Gastrocnemius medialis (tissue), 4 donors: ENCODE data around the gene SUPT20H. TPM values are rescaled to one million over a fixed set of nuclear protein-coding genes. Genes with fewer than 3 reads are reported as not detected.

ENCODE experiments used
- ATAC-seq, 2 donors: fragments of 150-250 bp; one replicate each; pipeline ENCODE4 v1.9.1; 2016
- DNase-seq, 2 donors: peaks; one replicate each; pipeline ENCODE4 v3.0.0-alpha.2; 2019
- H3K27ac ChIP-seq, 4 donors: fragments of 200-600 bp; sonication (generic); 1 replicate in 1 of 4; 2 replicates in 3 of 4; pipeline ENCODE4 v1.5.1; 2016 to 2018; ENCODE audit warnings: mild to moderate bottlenecking in 2 of 4, moderate library complexity in 1 of 4
- H3K27me3 ChIP-seq, 3 donors: fragments of 200-600 bp; sonication (generic) in 2 of 3; 1 replicate in 1 of 3; 2 replicates in 2 of 3; pipeline versions ENCODE4 v1.5.1 to v1.6.0; 2016 to 2019; ENCODE audit warnings: mild to moderate bottlenecking in 1 of 3, moderate library complexity in 1 of 3
- H3K36me3 ChIP-seq, 2 donors: fragments of 200-600 bp; sonication (generic) in 1 of 2; one replicate each; pipeline ENCODE4 v1.5.1; 2017 to 2018
- H3K4me1 ChIP-seq, 2 donors: fragments of 200-600 bp; sonication (generic) in 1 of 2; one replicate each; pipeline ENCODE4 v1.5.1; 2016 to 2017; ENCODE audit warnings: mild to moderate bottlenecking in 2 of 2
- H3K4me3 ChIP-seq, 4 donors: fragments of 200-600 bp; sonication (generic) in 3 of 4; 1 replicate in 1 of 4; 2 replicates in 3 of 4; pipeline ENCODE4 v1.5.1; 2016 to 2019; ENCODE audit warnings: mild to moderate bottlenecking in 2 of 4
- H3K9me3 ChIP-seq, 3 donors: fragments of 200-600 bp; sonication (generic) in 2 of 3; 1 replicate in 1 of 3; 2 replicates in 2 of 3; pipeline ENCODE4 v1.5.1; 2016 to 2019
- POLR2A ChIP-seq, 2 donors: fragments of 450-650 bp; IDR thresholded peaks; one replicate each; pipeline ENCODE4 v1.6.1; 2017; ENCODE audit warnings: antibody characterized with exemption in 2 of 2, mild to moderate bottlenecking in 2 of 2, moderate library complexity in 2 of 2
- in situ Hi-C, 4 donors: fragments of 200-750 bp; cut with MboI; loops; one replicate each; pipeline versions ENCODE4 v1.15.0 to v1.8.0; 2017; ENCODE audit warnings: low sequenced_read_pairs in 4 of 4
- intact Hi-C: fragments of 100-400 bp; cut with DNase I; formaldehyde crosslinking; loops from one replicate; pipeline ENCODE4 v1.15.1; 2023; ENCODE audit warnings: low total_unique reads
- total RNA-seq, 4 donors: library from RNA; depleted of rRNA; stranded (reverse); fragments of >200 nt; gene quantifications; one replicate each; pipeline versions ENCODE4 v1.1.0 to v1.2.3, GENCODE V29; 2016
- TF ChIP-seq, protein P1 (sequence below), 5 experiments: fragments of 450-650 bp in 3 of 5; fragments of 200-600 bp in 2 of 5; sonication (generic) in 2 of 5; IDR thresholded peaks in 4 of 5; conservative IDR thresholded peaks in 1 of 5; 1 replicate in 4 of 5; 2 replicates in 1 of 5; pipeline ENCODE4 v1.5.1; 2016 to 2019; ENCODE audit warnings: antibody characterized with exemption in 5 of 5, mild to moderate bottlenecking in 3 of 5, moderate library complexity in 3 of 5

SUPT20H gene
- total RNA-seq, 4 donors from 2014 or later: 18.1 to 24.4 (median 19.1) TPM

DNA sequence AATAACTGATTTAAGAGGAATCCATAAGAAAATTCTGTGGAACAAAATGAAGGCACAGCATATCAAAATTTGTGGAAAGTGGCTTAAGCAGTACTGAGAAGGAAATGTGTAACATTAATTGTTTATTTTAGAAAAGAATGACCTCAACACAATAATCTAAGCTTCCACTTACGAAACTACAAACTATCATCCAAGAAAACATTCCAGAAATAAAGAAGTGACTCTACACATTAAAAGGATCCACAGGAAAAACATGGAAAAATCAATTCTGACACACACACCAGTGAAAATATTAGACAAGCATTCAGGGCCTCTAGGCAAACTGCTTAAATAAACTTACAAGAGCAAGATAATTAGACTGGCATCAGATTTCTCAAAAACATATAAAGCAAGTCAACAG is 44.9 kb downstream of the SUPT20H start:
- H3K36me3 ChIP-seq: peaks cover 5 to 78% of the 10 kb centered on the region in 2 donors
- intact Hi-C loops: no loop called here
- in situ Hi-C loops: no loop called here
- H3K27me3 ChIP-seq: no peaks in the 10 kb centered on the region
- no peaks in the 10 kb centered on the region for H3K9me3 ChIP-seq
- ATAC-seq (no peak), DNase-seq (no peak)
- H3K4me3 ChIP-seq: no peak overlapping the region
- H3K4me1 ChIP-seq: no peaks in the 10 kb centered on the region
- TF ChIP-seq, protein P1, sequence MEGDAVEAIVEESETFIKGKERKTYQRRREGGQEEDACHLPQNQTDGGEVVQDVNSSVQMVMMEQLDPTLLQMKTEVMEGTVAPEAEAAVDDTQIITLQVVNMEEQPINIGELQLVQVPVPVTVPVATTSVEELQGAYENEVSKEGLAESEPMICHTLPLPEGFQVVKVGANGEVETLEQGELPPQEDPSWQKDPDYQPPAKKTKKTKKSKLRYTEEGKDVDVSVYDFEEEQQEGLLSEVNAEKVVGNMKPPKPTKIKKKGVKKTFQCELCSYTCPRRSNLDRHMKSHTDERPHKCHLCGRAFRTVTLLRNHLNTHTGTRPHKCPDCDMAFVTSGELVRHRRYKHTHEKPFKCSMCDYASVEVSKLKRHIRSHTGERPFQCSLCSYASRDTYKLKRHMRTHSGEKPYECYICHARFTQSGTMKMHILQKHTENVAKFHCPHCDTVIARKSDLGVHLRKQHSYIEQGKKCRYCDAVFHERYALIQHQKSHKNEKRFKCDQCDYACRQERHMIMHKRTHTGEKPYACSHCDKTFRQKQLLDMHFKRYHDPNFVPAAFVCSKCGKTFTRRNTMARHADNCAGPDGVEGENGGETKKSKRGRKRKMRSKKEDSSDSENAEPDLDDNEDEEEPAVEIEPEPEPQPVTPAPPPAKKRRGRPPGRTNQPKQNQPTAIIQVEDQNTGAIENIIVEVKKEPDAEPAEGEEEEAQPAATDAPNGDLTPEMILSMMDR (IDR thresholded peaks at IDR 0.05 in 4 of 5, conservative IDR thresholded peaks at IDR 0.05 in 1 of 5): no peak
- TF ChIP-seq POLR2A (IDR thresholded peaks at IDR 0.05): no peak
- H3K27ac ChIP-seq: no peak overlapping the region

DNA sequence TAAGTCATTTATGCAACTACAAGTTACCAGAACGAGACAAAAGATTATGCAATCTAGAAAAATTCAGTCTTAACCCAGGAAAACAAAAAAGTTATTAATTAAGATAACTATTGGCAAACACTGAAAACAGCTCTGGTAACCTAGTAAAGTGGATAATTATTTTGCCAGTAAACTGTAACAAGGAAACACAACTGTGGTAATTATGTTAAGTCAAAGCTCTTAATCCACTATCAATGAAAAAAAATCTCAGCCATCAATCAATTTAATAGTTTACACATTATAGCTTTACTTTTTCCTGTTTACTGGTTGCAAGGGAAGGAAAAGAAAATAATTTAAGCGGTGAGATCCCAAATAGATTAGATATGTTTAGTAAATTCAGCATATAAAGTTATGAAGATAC is 47.7 kb downstream of the SUPT20H start:
- ATAC-seq: no peak
- Histone ChIP-seq H3K27ac (no peak overlapping the region), H3K4me1 (no peaks in the 10 kb centered on the region), H3K36me3 (peaks cover 6 to 77% of the 10 kb centered on the region in 2 donors), H3K27me3 (no peaks in the 10 kb centered on the region), H3K9me3 (no peaks in the 10 kb centered on the region), H3K4me3 (no peak overlapping the region)
- intact Hi-C loops (no loop called here), in situ Hi-C loops (no loop called here)
- no peak for DNase-seq
- TF ChIP-seq, protein P1 (IDR thresholded peaks at IDR 0.05 in 4 of 5, conservative IDR thresholded peaks at IDR 0.05 in 1 of 5): no peak
- no peak for TF ChIP-seq POLR2A (IDR thresholded peaks at IDR 0.05)

DNA sequence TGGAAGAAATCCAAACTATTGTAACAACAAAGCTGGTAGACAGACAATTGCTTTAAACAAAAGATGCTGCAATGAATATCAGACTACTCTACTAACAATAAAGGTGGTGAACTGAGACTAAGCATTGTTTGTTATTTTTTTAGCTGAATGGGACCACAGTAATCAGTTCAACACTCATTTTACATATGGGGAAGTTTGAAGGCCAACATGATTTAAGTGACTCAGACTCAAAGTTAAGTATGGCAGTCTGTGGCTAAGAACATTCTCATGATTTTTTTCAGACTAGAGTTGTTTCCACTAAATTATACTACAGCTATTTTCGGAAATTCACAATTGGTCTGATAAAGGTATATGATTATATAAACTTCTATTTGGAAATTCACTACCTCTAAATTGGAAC is 48.5 kb downstream of the SUPT20H start:
- no peak for DNase-seq
- H3K4me1 ChIP-seq: no peaks in the 10 kb centered on the region
- H3K27ac ChIP-seq: no peak overlapping the region
- intact Hi-C loops (no loop called here), in situ Hi-C loops (no loop called here)
- no peak for TF ChIP-seq POLR2A (IDR thresholded peaks at IDR 0.05)
- TF ChIP-seq, protein P1 (IDR thresholded peaks at IDR 0.05 in 4 of 5, conservative IDR thresholded peaks at IDR 0.05 in 1 of 5): no peak
- H3K27me3 ChIP-seq: no peaks in the 10 kb centered on the region
- peaks cover 6 to 76% of the 10 kb centered on the region in 2 donors for H3K36me3 ChIP-seq
- H3K9me3 ChIP-seq: no peaks in the 10 kb centered on the region
- ATAC-seq: no peak
- no peak overlapping the region for H3K4me3 ChIP-seq

DNA sequence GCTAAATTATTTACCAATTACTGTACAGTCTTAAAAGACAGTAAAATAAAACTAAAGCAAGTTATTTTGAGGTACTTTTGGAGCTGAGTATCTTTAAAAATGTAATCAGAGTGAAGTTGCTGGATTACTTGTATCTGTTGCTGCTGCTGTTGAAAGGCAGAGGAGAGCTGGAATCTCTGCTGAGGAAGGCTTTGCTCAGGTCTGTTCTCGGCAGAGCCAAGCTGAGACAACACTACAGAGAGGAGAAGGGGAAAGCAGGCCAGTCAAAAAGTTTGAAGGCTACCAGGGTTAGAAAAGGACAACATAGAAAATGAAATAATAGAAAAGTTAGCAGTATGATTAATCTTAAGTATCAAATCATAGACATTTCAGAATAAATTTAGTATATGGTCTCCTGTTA is 49.1 kb downstream of the SUPT20H start:
- no peak for ATAC-seq

More for the DNA sequence above, 49.1 kb downstream of the SUPT20H start:
- H3K27me3 ChIP-seq: no peaks in the 10 kb centered on the region
- H3K4me1 ChIP-seq: no peaks in the 10 kb centered on the region
- DNase-seq: no peak
- H3K4me3 ChIP-seq: no peak overlapping the region
- no peak overlapping the region for H3K27ac ChIP-seq
- H3K36me3 ChIP-seq: peaks cover 6 to 76% of the 10 kb centered on the region in 2 donors
- no peak for TF ChIP-seq POLR2A (IDR thresholded peaks at IDR 0.05)
- TF ChIP-seq, protein P1 (IDR thresholded peaks at IDR 0.05 in 4 of 5, conservative IDR thresholded peaks at IDR 0.05 in 1 of 5): no peak
- intact Hi-C loops: no loop called here
- in situ Hi-C loops: no loop called here
- no peaks in the 10 kb centered on the region for H3K9me3 ChIP-seq
